GM10248 (cell line): ENCODE results near the gene MSN.

Experiments used
- CTCF ChIA-PET: fragments of 300-600 bp; sonication (Branson Sonifier 250); formaldehyde crosslinking; extraction: SDS; loops from one replicate; lab custom pipeline; 2021; ENCODE audit warnings: antibody characterized with exemption; lab: Yijun Ruan, JAX
- POLR2A ChIA-PET: fragments of 350-650 bp; sonication (Branson Sonifier 250); formaldehyde crosslinking; extraction: SDS; loops from one replicate; lab custom pipeline; 2020; ENCODE audit warnings: antibody characterized with exemption; lab: Yijun Ruan, JAX
- DNase-seq: peaks from one replicate; pipeline ENCODE4 v3.0.0; 2012; ENCODE audit errors: extremely low spot score
- TF ChIP-seq, protein P1 (sequence below): IDR thresholded peaks from 2 replicates; pipeline ENCODE4 v1.5.1; 2012; ENCODE audit warnings: mild to moderate bottlenecking, low read depth; ENCODE audit errors: extremely low read depth, missing control alignments, control extremely low read depth

The MSN gene

DNA sequence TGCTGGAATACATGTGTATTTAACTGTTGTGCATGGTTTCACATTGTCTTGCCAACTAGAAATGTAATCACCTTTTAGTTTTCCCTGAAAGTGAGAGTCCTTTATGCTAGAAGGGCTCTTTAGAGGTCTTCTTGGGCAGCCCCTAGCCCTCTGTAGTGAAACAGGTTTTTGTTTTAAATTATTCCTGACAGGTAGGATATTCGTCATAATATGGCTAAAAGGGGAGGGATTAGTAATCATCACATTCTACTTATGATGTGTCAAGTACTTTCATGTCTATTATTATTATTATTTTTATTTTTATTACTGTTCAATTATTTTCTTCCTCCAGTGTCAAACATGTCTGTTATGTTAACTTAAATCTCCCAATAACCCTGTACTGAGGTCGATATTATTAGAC, 35.5 kb downstream of the MSN start:
- POLR2A ChIA-PET = no interaction called here
- CTCF ChIA-PET = interaction anchor here (1.4 to 4.0 kb wide), 2 partner anchors 7 to 19 kb away, joined by 4 to 26 read pairs; no protein-coding TSS in a partner anchor
- no peak for DNase-seq
- TF ChIP-seq, protein P1, sequence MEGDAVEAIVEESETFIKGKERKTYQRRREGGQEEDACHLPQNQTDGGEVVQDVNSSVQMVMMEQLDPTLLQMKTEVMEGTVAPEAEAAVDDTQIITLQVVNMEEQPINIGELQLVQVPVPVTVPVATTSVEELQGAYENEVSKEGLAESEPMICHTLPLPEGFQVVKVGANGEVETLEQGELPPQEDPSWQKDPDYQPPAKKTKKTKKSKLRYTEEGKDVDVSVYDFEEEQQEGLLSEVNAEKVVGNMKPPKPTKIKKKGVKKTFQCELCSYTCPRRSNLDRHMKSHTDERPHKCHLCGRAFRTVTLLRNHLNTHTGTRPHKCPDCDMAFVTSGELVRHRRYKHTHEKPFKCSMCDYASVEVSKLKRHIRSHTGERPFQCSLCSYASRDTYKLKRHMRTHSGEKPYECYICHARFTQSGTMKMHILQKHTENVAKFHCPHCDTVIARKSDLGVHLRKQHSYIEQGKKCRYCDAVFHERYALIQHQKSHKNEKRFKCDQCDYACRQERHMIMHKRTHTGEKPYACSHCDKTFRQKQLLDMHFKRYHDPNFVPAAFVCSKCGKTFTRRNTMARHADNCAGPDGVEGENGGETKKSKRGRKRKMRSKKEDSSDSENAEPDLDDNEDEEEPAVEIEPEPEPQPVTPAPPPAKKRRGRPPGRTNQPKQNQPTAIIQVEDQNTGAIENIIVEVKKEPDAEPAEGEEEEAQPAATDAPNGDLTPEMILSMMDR = no peak

DNA sequence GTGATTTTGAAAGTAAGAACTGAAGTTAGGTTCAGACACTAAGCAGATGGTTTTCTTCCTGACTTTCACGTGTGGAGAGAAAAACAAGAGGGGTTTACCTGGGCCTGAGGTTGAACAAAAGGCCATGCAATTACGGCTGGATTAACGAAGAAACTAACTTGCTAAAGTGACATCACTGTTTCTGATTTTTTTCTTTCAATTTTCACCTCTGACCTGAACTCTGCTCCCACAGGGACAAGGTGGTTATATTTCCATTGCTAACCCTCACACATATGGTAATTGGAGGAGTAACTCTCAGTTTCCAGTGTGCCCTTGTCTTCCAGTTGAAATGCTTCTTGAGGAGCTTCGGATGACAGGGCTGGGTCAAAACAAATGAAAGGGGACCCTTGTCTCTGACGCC, 38.0 kb downstream of the MSN start:
- TF ChIP-seq, protein P1 = no peak
- POLR2A ChIA-PET = interaction anchor here (1.0 kb wide), 2 partner anchors 10 to 37 kb away, joined by 3 read pairs; no protein-coding TSS in a partner anchor
- CTCF ChIA-PET = interaction anchor here (1.9 to 4.0 kb wide), 2 partner anchors 17 to 19 kb away, joined by 5 to 26 read pairs; no protein-coding TSS in a partner anchor
- no peak for DNase-seq

DNA sequence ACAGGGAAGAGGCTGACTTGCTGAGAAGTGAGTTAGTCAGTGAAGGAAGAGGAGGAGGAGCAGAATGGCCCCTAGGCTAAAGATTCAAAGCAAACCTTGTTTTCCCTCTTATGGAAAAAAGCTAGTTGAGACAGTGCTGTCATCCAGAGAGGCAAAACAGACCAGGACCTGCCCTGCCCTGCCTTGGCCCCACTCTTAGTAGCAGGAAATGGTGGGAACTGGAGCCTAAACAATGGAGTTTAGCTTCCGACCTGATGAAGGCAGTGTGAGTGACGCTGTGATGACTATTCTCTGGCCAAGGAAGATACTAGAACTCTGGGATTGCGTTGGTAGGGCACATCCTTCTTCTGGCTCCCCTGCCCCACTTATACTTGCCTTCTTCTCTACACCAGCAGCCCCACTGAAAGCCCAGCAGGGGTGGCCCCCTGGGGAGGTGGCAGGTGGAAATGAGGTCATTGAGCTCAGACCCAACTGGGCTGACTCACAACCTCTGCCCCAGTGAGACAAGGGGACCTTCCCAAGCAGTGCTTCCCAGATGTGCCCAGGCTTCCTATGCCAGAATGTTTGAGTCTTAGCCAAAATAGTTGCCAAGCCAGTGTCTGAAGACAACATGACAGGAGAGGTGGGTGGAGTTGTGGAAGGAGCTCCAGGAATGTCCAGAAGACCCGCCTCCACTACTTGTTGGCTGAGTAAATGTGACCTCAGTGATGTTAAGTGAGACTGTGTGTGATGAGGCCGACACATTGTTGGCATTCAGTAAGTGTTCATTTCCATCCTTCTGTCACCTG, 38.8 kb downstream of the MSN start:
- CTCF ChIA-PET = interaction anchor here (0.8 to 4.0 kb wide), 8 partner anchors 8 to 280 kb away, joined by 3 to 26 read pairs (median 4); no protein-coding TSS in a partner anchor
- TF ChIP-seq, protein P1 = no peak
- peak; percentile 30 for DNase-seq
- POLR2A ChIA-PET = interaction anchor here (0.5 to 1.5 kb wide), 4 partner anchors 11 to 297 kb away, joined by 3 to 8 read pairs (median 3); no protein-coding TSS in a partner anchor

DNA sequence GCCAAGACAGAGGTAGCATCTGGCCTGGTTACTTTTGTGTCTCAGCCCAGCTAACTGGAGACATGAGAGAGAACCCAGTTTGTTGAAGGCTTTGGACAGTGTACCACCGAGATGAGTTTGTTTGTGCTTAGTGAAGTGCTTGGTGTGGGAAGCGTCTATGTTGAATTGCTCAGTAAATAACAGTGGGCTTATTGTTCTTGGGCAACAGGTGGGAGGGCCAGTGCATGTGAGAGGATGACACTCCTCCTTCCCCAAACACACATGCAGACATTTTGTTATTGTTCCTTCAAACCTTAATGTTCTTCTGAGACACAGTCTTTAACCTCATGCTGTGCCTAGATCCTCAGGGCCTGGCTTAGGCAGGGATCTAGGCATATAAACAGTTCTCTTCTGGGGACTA, 39.7 kb downstream of the MSN start:
- TF ChIP-seq, protein P1 = no peak
- CTCF ChIA-PET = interaction anchor here (0.9 to 4.0 kb wide), 7 partner anchors 9 to 111 kb away, joined by 3 to 26 read pairs (median 4); no protein-coding TSS in a partner anchor
- POLR2A ChIA-PET = interaction anchor here (1.5 kb wide), 1 partner anchor 15 kb away, joined by 8 read pairs; no protein-coding TSS in a partner anchor

DNA sequence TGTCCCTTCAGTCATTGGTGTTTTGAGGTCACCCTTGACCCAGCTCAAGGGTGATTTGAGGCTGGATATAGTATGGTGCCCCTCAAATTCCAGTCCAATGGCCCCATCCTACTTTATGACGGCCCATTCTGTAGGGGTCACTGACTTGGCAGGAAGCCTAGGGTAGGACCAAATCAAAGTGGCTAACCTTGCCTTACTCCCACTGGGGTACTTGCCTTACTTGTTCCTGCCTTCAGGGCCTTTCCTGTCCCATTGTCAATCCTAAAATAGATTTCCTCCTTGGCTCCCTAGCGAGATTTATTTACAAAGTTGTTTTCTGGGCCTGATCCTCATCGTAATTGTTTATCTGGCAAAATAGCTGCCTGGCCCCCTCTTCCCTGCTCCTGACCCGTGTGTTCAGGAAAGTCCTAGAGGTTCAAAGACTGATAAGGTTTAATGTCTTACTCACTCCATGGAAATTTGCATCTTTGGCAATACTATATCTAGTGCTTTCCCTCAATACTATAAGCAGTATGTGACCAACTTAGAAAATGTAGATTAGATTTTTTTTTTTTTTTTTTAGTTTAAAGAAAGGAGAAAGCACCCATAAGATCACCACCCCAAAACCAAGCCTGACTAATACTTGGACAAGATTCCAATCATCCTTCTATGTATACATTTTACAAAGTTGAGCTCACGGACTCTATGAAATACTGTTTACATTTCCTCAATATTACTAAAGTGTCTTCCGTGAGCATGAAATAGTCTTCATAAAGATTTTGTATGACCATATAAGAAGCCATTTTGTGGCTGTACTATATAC, 44.8 kb downstream of the MSN start:
- ChIA-PET CTCF (interaction anchor here (1.2 kb wide), 1 partner anchor 27 kb away, joined by 3 read pairs; no protein-coding TSS in a partner anchor), POLR2A (no interaction called here)
- DNase-seq = no peak
- TF ChIP-seq, protein P1 = no peak

More for the DNA sequence above, 39.7 kb downstream of the MSN start:
- DNase-seq = no peak

DNA sequence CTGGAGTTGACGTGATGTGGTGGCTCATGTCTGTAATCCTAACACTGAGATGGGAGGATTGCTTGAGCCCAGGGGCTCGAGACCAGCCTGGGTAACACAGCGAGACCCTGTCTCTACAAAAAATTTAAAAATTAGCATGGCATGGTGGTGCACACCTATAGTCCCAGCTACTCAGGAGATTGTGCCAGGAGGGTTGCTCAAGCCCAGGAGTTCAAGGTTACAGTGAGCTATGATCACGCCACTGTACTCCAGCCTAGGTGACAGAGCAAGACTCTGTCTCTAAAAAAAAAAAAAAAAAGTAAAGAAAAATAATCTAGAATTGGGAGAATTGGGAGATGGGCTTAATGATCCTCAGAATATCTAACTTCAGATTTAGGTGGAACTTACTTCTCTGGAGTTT, 51.1 kb downstream of the MSN start:
- TF ChIP-seq, protein P1 = no peak
- CTCF ChIA-PET = interaction anchor here (0.6 to 1.4 kb wide), 4 partner anchors 12 to 123 kb away, joined by 3 to 4 read pairs (median 3); no protein-coding TSS in a partner anchor
- POLR2A ChIA-PET = no interaction called here
- no peak for DNase-seq
